ENCODE measurements around the gene BRME1. TPM values are rescaled to one million over a fixed set of nuclear protein-coding genes. Genes with fewer than 3 reads are reported as not detected.

Gene BRME1
- total RNA-seq, 1 donor from 2014 or later: 0.49 TPM

- H3K9me3 ChIP-seq (ENCODE audit: low read depth): no peaks in the 10 kb centered on the region
- Mint-ChIP-seq H3K4me3 (peak overlapping the region; percentile 72), H3K27me3 (ENCODE audit: insufficient read depth, low read depth) (peaks cover 6% of the 10 kb centered on the region), H3K4me1 (peaks cover 30% of the 10 kb centered on the region), H3K27ac (peak overlapping the region; percentile 46), H3K9me3 (no peaks in the 10 kb centered on the region), H3K36me3 (no peaks in the 10 kb centered on the region)
- DNase-seq (ENCODE audit: low spot score): no peak
- peaks cover 7% of the 10 kb centered on the region for H3F3A ChIP-seq (ENCODE audit: low read depth)
- H3K4me3 ChIP-seq: no peak overlapping the region
- H3K36me3 ChIP-seq: no peaks in the 10 kb centered on the region
- H3K79me2 ChIP-seq (ENCODE audit: low read depth): no peaks in the 10 kb centered on the region
- H3K27me3 ChIP-seq: peaks cover 10% of the 10 kb centered on the region
- H3K27ac ChIP-seq: no peak overlapping the region
- H4K20me1 ChIP-seq (ENCODE audit: low read depth): no peaks in the 10 kb centered on the region
- peak; percentile 30 for TF ChIP-seq CTCF (IDR thresholded peaks at IDR 0.05)
- TF ChIP-seq EZH2phosphoT487 (IDR thresholded peaks at IDR 0.05): no peak
- TF ChIP-seq EZH2 (IDR thresholded peaks at IDR 0.05): no peak
- no peak overlapping the region for H3K4me2 ChIP-seq
- no peak overlapping the region for H2AFZ ChIP-seq (replicated peaks)
- H3K9ac ChIP-seq: no peak overlapping the region
- H3K4me1 ChIP-seq: peaks cover 18% of the 10 kb centered on the region
These were observed 22.3 kb downstream of the BRME1 start for GRCh38 chr19:13883516-13884064.

GRCh38 chr19:13882836-13883235 is 23.1 kb downstream of the BRME1 start:
- H3F3A ChIP-seq (ENCODE audit: low read depth): peaks cover 7% of the 10 kb centered on the region
- no peak overlapping the region for H3K4me3 ChIP-seq
- no peaks in the 10 kb centered on the region for H3K9me3 ChIP-seq (ENCODE audit: low read depth)
- Mint-ChIP-seq H3K36me3 (no peaks in the 10 kb centered on the region), H3K27ac (no peak overlapping the region), H3K9me3 (no peaks in the 10 kb centered on the region), H3K4me3 (no peak overlapping the region), H3K4me1 (peaks cover 30% of the 10 kb centered on the region), H3K27me3 (ENCODE audit: insufficient read depth, low read depth) (peaks cover 8% of the 10 kb centered on the region)
- no peak for TF ChIP-seq CTCF (IDR thresholded peaks at IDR 0.05)
- no peak for TF ChIP-seq EZH2 (IDR thresholded peaks at IDR 0.05)
- no peak for TF ChIP-seq EZH2phosphoT487 (IDR thresholded peaks at IDR 0.05)
- H3K36me3 ChIP-seq: no peaks in the 10 kb centered on the region
- no peak for DNase-seq (ENCODE audit: low spot score)
- no peak overlapping the region for H3K9ac ChIP-seq
- no peaks in the 10 kb centered on the region for H4K20me1 ChIP-seq (ENCODE audit: low read depth)
- no peak overlapping the region for H3K27ac ChIP-seq
- H3K4me2 ChIP-seq: no peak overlapping the region
- H3K79me2 ChIP-seq (ENCODE audit: low read depth): no peaks in the 10 kb centered on the region
- peaks cover 18% of the 10 kb centered on the region for H3K4me1 ChIP-seq
- no peak overlapping the region for H2AFZ ChIP-seq (replicated peaks)
- H3K27me3 ChIP-seq: peaks cover 18% of the 10 kb centered on the region

DNA sequence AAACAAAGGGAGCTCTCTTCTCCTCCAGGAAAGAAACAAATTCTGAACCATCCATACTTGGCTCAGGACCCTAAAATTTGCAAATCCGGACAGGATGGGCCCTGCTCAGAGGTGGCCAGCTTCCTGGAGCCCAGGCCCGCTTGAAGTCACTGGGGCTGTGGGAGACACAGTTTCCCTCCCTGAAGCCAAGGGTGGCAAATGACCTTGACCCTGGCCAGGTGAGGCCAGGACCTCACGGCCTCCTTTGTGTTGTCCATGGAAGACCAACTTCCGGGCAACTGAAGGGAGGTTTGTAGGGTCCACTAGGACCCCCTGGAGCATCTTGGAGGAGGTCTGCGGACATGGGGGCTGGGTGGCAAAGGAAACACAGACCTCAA is 23.5 kb downstream of the BRME1 start:
- DNase-seq (ENCODE audit: low spot score): no peak
- Histone ChIP-seq H3K36me3 (no peaks in the 10 kb centered on the region), H3K79me2 (ENCODE audit: low read depth) (no peaks in the 10 kb centered on the region), H3F3A (ENCODE audit: low read depth) (peaks cover 7% of the 10 kb centered on the region), H3K4me1 (peaks cover 18% of the 10 kb centered on the region), H3K4me3 (no peak overlapping the region), H3K27ac (no peak overlapping the region), H2AFZ (replicated peaks) (no peak overlapping the region), H3K9me3 (ENCODE audit: low read depth) (no peaks in the 10 kb centered on the region), H3K27me3 (peaks cover 22% of the 10 kb centered on the region), H4K20me1 (ENCODE audit: low read depth) (no peaks in the 10 kb centered on the region), H3K4me2 (no peak overlapping the region), H3K9ac (no peak overlapping the region)
- TF ChIP-seq EZH2phosphoT487 (IDR thresholded peaks at IDR 0.05) (no peak), EZH2 (IDR thresholded peaks at IDR 0.05) (no peak), CTCF (IDR thresholded peaks at IDR 0.05) (no peak)
- Mint-ChIP-seq H3K9me3 (no peaks in the 10 kb centered on the region), H3K4me1 (peaks cover 30% of the 10 kb centered on the region), H3K36me3 (no peaks in the 10 kb centered on the region), H3K27ac (peak overlapping the region; percentile 81), H3K4me3 (no peak overlapping the region), H3K27me3 (ENCODE audit: insufficient read depth, low read depth) (peaks cover 8% of the 10 kb centered on the region)

Data from neural progenitor cell (in vitro differentiated cells).